A673 (cell line): ENCODE measurements around the gene HAND2. TPM values are rescaled to one million over a fixed set of nuclear protein-coding genes. Genes with fewer than 3 reads are reported as not detected.

Source experiments
- BruUV-seq: library from RNA; stranded (reverse); fragments of 400-500 nt; replicated peaks from 2 replicates; lab custom pipeline; 2021; lab: Mats Ljungman, UMichigan
- CTCF ChIA-PET: fragments of 300-600 bp; sonication (Branson Sonifier 250); formaldehyde crosslinking; loops from one replicate; lab custom pipeline; 2022; ENCODE audit warnings: antibody characterized with exemption; lab: Charles Lee
- POLR2A ChIA-PET: fragments of 300-600 bp; sonication (Branson Sonifier 250); formaldehyde crosslinking; loops from one replicate; lab custom pipeline; 2022; ENCODE audit warnings: antibody characterized with exemption; ENCODE audit not compliant: low non-redundant PET; lab: Charles Lee
- DNase-seq: peaks from one replicate; pipeline ENCODE4 v3.0.0-alpha.2; 2015; ENCODE audit warnings: low spot score
- H3K27ac ChIP-seq: fragments of 200-600 bp; sonication (generic); 2 replicates; pipeline ENCODE4 v1.5.1; 2016; ENCODE audit warnings: mixed run types, low read depth, mild to moderate bottlenecking, mixed read lengths, antibody characterized with exemption, low read length; ENCODE audit not compliant: poor library complexity, severe bottlenecking
- H3K27me3 ChIP-seq: fragments of 200-600 bp; sonication (generic); replicated peaks from 2 replicates; pipeline ENCODE4 v1.6.1; 2017; ENCODE audit warnings: mixed run types, low read depth, mild to moderate bottlenecking, mixed read lengths, antibody characterized with exemption, low read length; ENCODE audit not compliant: insufficient read depth, poor library complexity
- H3K36me3 ChIP-seq: fragments of 200-600 bp; sonication (generic); 2 replicates; pipeline ENCODE4 v1.6.1; 2016; ENCODE audit warnings: mixed run types, mild to moderate bottlenecking, mixed read lengths, antibody characterized with exemption, low read length; ENCODE audit not compliant: insufficient read depth, poor library complexity, severe bottlenecking
- H3K4me1 ChIP-seq: fragments of 200-600 bp; sonication (generic); 2 replicates; pipeline ENCODE4 v1.6.1; 2017; ENCODE audit warnings: mixed run types, mild to moderate bottlenecking, mixed read lengths, antibody characterized with exemption, low read length; ENCODE audit not compliant: insufficient read depth, poor library complexity, severe bottlenecking
- H3K4me3 ChIP-seq: fragments of 200-600 bp; sonication (generic); 2 replicates; pipeline ENCODE4 v1.5.1; 2016; ENCODE audit warnings: low read depth, mixed run types, mild to moderate bottlenecking, mixed read lengths, low read length; ENCODE audit not compliant: poor library complexity, severe bottlenecking
- H3K9me3 ChIP-seq: fragments of 200-600 bp; sonication (generic); 2 replicates; pipeline ENCODE4 v1.6.1; 2016; ENCODE audit warnings: mixed run types, low read depth, mild to moderate bottlenecking, mixed read lengths, antibody characterized with exemption, low read length; ENCODE audit not compliant: poor library complexity, severe bottlenecking
- CTCF ChIP-seq: fragments of 300-800, 200-600 bp; sonication (generic); conservative IDR thresholded peaks from 2 replicates; pipeline ENCODE4 v1.5.1; 2017; ENCODE audit warnings: low read depth, mild to moderate bottlenecking, antibody characterized with exemption, low read length, moderate library complexity, mixed read lengths
- EZH2 ChIP-seq: fragments of 200-600 bp; sonication (generic); IDR thresholded peaks from 2 replicates; pipeline ENCODE4 v1.6.1; 2017; ENCODE audit warnings: borderline replicate concordance, low read depth, mild to moderate bottlenecking, mixed read lengths, antibody characterized with exemption, low read length; ENCODE audit not compliant: poor library complexity, severe bottlenecking
- intact Hi-C: fragments of 100-400 bp; cut with micrococcal nuclease; formaldehyde crosslinking; loops from one replicate; pipeline ENCODE4 v1.10.0; 2022; ENCODE audit not compliant: unreplicated experiment
- total RNA-seq: library from RNA; stranded (reverse); gene quantifications from 2 replicates; pipeline ENCODE4 v1.2.3, GENCODE V29; 2021

Gene HAND2
- total RNA-seq, 1 experiment from 2014 or later, result 24.0 TPM

GRCh38 chr4:173502282-173502681, 27.7 kb downstream of the HAND2 start:
- DNase-seq, result no peak
- ChIA-PET CTCF (no interaction called here), POLR2A (no interaction called here)
- Histone ChIP-seq H3K27ac (no peak overlapping the region), H3K4me3 (no peak overlapping the region), H3K36me3 (no peaks in the 10 kb centered on the region), H3K27me3 (no peaks in the 10 kb centered on the region), H3K4me1 (peaks cover 9% of the 10 kb centered on the region), H3K9me3 (no peaks in the 10 kb centered on the region)
- BruUV-seq, result no TSS peak
- intact Hi-C loops, result no loop called here
- TF ChIP-seq EZH2 (no peak), CTCF (no peak)

GRCh38 chr4:173501592-173502150, 28.4 kb downstream of the HAND2 start:
- H3K4me1 ChIP-seq, result peaks cover 6% of the 10 kb centered on the region
- no peaks in the 10 kb centered on the region for H3K9me3 ChIP-seq
- no peak overlapping the region for H3K4me3 ChIP-seq
- POLR2A ChIA-PET, result no interaction called here
- DNase-seq, result no peak
- TF ChIP-seq EZH2 (no peak), CTCF (no peak)
- no peaks in the 10 kb centered on the region for H3K27me3 ChIP-seq
- intact Hi-C loops, result no loop called here
- CTCF ChIA-PET, result no interaction called here
- no peaks in the 10 kb centered on the region for H3K36me3 ChIP-seq
- BruUV-seq, result no TSS peak
- no peak overlapping the region for H3K27ac ChIP-seq

GRCh38 chr4:173500841-173501591, 29.0 kb downstream of the HAND2 start:
- CTCF ChIA-PET, result interaction anchor here (0.6 kb wide), 1 partner anchor 81 kb away, joined by 3 read pairs; no protein-coding TSS in a partner anchor
- no peak for DNase-seq
- intact Hi-C loops, result no loop called here
- Histone ChIP-seq H3K4me3 (no peak overlapping the region), H3K27ac (no peak overlapping the region), H3K4me1 (no peaks in the 10 kb centered on the region), H3K36me3 (no peaks in the 10 kb centered on the region), H3K27me3 (no peaks in the 10 kb centered on the region), H3K9me3 (no peaks in the 10 kb centered on the region)
- no peak for TF ChIP-seq EZH2
- no peak for TF ChIP-seq CTCF
- BruUV-seq, result no TSS peak
- POLR2A ChIA-PET, result no interaction called here
